GM18517 (cell line): ENCODE results near the gene ZNF628.

ENCODE experiments used
- ATAC-seq: cut with Tn5 transposase; IDR thresholded peaks from one replicate; pipeline ENCODE4 v1.9.1; 2021; ENCODE audit warnings: mild to moderate bottlenecking, moderate library complexity; ENCODE audit not compliant: unreplicated experiment

The ZNF628 gene

DNA sequence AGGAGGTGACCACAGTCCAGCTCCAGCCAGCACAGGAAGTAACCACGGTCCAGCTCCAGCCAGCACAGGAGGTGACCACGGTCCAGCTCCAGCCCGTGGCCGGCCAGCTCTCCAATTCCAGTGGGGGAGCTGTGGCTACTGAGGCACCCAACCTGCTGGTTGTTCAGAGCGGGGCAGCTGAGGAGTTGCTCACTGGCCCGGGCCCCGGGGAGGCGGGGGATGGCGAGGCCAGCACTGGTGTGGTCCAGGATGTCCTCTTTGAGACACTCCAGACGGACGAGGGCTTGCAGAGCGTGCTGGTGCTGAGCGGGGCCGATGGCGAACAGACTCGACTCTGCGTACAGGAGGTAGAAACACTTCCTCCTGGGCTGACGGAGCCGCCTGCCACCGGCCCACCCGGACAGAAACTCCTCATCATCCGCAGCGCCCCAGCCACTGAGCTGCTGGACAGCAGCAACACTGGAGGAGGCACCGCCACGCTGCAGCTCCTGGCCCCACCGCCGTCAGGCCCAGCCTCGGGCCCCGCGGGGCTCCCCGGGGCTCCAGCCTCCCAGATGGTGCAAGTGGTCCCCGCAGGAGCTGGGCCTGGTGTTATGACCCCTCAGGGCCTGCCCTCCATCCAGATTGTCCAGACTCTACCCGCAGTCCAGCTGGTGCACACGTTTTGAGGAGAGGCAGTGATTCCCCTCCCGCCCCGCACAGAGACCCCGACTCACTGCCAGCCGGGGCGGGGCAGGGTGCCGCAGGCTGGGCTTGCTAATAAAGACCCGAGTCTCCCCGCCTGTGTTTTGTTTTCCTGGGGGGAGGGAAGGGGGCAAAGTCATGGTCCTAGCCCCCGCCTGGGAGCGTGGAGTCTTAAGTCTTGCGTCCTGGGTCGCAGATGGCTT lies 7.5 kb downstream of the ZNF628 start:
- no peak for ATAC-seq

DNA sequence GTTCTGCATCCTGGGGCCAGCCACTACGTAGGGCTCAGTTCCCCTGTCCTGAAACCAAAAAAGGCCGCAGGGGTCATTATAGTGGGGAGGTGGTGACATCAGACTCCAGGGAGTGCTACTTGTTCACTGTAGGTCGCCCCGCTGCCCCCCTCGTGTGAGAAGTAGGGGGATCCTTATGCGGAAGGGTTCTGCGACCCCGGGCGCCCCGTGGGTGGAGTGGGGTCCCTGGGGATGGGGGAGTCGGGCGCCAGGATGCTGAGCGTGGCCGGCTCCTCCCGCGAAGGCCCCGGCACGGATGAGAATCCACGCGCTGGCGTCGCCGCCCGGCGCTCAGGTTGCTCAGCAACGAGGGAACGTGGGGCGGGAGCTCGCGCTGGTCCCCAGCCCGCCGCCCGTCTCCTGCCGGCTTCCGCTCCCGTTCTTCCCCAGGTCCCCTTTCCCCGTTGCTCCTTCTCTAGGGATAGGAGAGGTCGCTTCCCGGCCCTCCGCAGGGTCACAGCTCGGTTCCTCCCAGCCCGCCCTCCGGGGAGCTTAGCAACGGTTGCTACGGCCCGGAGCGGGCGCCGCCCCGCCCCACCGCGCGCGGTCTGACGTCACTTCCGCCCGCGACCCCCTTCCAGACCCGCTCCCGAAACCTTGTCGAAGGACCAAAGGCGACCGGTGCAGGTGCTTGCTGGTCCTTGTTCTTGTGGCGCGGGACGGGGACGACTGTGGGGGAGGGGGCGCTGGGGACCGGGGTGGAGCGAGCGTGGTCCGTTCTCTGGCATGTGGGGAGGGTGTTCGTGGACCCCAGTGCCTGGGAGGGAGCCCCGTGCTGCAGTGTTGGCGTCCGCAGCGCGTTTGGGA lies 8.4 kb downstream of the ZNF628 start, which contains the start of gene NAT14:
Gene NAT14, plus strand, starts transcription at position 596 of the 846 bp plus-strand sequence. CDS start 521 bp downstream, outside the sequence.
- ATAC-seq: no peak

DNA sequence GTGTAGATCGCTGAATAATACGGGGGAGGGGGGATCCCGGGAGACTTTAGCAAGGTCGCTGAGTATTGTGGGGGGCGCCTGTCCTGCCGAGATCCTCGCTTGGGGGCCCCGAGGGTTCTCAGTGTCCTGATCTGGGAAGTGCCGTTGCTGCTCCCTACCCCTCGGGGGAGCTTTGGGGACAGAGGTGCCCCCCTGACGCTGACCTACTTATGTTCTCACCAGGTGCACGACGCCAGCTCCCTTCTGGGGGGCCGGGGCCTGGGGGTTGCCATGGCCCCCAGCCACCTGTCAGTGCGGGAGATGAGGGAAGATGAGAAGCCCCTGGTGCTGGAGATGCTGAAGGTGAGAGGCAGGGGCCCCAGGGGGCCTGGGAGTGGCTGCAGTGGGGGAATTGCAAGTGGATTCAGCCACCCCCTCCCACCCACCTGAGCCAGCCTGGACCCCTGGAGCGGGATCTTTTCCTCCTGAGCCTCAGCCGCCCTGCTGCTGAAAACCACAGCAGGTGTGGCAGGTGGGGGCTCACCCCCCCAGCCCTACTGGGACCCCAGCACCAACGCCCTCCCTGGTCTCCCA lies 9.1 kb downstream of the ZNF628 start:
- ATAC-seq: no peak

- no peak for ATAC-seq
These were observed 9.9 kb downstream of the ZNF628 start for GRCh38 chr19:55486043-55486970.

DNA sequence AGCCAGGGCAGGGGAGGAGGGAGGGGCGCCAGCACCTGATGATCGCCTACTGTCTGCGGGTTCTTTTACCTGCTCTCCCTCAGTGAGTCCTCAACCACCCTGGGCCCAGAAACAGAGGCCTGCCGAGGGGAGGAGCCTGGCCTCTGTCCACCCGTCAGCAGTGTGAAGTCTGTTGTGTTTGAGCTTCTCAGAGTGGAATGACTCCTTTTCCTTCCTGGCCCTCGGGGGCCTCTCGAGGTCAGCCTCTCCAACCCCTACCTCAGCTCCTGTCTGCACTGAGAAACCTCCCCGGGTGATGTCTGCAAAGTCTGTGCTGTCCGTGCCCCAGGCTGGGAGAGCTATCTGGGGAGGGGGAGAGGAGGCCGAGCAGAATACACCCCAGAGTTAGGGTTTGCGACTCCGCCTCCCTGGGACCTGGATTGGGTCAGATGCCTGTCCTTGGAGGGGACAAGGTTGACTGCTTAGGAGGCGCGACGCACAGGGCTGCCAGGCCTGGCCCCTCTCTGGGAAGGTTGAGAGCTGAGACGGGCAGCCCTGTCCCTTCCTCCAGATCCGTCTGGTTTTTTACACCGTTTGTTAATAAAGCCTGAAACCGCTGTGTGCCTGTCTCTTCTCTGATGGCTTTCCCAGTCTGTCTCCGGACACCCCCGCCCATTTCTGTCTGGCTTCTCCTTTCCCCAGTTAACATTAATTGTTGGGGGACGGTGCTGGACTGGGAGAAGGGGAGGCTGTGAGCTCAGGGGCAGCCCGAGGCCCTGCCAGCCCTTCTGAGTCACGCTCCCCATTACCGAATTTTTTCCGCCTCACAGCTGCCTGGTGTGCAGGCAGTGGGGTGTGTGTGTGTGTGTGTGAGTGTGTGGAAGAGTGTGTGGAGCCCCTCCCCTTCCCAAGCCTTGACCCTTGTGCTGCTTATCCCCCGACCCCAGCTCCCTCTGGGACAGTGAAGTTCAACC lies 10.8 kb downstream of the ZNF628 start:
- no peak for ATAC-seq

DNA sequence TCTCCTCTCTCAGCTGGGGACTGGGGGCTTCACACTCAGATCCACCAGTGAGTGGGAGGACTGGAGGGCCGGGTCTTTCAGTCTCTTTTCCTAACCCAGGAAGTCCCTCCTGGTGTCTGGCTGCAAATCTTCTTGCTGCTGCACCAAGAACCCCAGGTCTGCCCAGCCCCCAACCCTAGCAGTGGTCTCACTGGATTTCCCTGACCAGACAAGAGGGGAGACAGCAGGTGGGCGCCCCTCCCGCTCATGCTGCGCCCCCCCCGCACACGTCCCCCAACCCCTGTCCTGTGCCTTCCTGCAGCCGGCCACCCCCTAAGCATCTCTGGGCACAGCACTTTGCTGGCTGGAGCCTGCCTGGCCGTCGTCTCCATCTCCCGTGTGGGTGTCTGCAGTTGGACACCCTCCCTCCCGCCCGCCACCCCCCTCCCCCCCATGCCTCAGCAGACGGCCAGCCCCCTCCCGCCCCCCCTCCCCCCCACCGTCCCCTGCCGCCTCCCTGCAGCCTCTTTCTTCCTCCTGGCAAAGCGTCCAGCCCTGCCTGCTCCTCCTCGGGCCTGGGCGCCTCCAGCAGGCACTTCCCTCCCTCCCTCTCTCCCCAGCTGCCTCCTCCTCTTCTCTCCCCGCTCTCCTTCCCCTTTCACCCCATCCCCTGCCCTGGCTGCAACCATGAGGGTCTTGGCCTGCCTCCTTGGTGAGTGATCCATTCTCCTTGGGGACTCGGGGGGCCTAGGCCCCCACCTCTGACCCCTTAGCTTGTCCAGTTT lies 11.7 kb downstream of the ZNF628 start, which contains the start of gene SSC5D:
Gene SSC5D, plus strand, starts transcription at position 513 of the 764 bp plus-strand sequence. Its CDS starts 154 bp downstream, at position 667.
- ATAC-seq: no peak

DNA sequence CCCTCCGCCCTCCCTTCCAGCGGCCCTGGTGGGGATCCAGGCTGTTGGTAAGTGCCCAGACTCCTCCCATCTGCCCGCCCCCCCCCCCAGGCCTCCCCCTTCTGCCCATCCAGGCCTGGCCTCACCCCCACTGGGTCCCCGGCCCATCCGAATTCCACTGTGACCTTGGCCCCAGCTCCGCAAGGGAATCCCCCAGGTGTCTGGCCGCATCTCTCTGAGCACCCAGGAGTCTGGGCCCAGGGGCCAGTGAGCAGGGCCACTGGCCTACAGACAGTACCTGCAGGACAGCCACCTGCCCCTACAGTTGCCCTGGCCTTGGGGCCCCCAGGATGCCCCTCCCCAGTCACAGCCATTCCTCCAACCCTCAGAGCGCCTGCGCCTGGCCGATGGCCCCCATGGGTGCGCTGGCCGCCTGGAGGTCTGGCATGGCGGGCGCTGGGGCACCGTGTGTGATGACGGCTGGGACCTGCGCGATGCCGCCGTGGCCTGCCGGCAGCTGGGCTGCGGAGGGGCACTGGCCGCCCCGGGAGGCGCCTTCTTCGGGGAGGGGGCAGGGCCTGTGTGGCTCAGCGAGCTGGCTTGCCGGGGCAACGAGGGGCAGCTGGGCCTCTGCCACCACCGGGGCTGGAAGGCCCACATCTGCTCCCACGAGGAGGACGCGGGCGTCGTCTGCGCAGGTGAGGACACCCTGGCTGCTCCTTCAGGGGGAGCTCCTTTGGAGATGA lies 12.7 kb downstream of the ZNF628 start:
- ATAC-seq: no peak

GRCh38 chr19:55489711-55490477 lies 13.5 kb downstream of the ZNF628 start:
- ATAC-seq: no peak

- ATAC-seq: no peak
These were observed 14.3 kb downstream of the ZNF628 start for GRCh38 chr19:55490478-55491432.

DNA sequence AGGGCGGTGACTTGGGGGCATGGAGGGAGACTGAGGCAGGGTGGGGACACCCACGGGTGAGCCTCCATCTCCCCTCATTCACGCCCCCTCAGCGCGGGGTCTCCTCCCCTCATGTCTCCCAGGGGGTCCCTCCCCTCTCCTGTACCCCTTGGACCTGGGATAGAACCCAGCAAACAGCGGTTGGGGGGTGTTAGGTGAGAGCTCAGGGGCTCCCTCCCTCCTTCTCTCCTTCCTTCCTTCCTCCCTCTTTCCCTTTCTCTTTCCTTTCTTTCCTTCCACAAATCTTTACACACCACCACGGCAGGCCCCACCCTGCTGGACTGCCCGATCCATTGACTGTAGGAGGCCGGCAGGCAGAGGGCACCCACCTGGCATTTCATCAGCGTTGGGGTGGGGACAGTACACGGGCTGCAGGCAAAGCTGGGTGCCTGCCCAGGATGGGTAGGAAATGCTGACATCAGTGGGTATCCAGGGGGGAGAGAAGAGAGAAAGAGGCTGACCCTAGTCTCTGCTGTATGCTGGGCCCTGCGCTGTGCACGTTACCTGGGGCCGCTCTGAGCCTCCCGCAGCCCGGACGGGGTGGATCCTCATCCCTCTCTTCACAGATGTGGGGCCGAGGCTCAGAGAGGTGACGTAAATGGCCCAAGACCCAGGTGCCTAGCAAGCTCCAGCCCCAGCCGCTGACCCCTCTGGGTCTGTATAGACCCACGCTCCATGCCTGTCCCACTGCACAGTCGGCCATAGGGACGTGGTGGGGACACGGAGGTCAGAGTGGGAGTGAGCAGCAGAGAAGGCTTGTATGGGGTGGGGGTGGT lies 15.3 kb downstream of the ZNF628 start:
- no peak for ATAC-seq

DNA sequence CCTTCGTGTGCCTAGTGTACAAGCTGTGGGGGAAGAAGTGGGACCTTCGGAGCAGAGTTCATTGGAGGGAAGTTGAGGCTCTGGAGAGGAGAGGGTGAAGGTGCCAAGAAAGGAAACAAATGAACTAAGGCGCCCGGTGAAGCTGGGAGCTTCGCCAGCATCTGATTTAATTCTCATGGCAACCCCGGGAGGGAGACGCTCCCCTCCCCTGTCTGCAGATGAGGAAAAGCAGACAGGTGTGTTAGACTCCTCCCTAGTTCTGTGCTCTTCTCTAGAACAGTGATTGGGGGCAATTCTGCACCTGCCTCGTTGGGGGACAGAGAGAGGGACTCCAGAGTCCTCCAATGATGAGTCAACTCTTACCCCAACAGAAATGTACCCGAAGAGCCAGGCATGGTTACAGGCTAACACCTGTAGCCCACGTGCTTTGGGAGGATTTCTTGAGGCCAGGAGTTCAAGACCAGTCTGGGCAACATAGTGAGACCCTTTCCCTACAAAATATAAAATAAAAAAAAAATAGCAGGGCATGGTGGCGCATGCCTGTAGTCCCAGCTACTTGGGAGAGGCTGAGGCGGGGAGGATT lies 16.0 kb downstream of the ZNF628 start:
- ATAC-seq: no peak

- no peak for ATAC-seq
These were observed 16.7 kb downstream of the ZNF628 start for GRCh38 chr19:55493052-55493644.

- no peak for ATAC-seq
These were observed 17.3 kb downstream of the ZNF628 start for GRCh38 chr19:55493645-55494171.

- ATAC-seq: no peak
These were observed 17.9 kb downstream of the ZNF628 start for GRCh38 chr19:55494172-55494761.
